ENCODE data around the gene PLEKHA5. TPM values are rescaled to one million over a fixed set of nuclear protein-coding genes. Genes with fewer than 3 reads are reported as not detected.

The PLEKHA5 gene
- total RNA-seq, 2 donors from 2014 or later, result 10.2 to 29.8 TPM

- Histone ChIP-seq H3K36me3 (replicated peaks in 1 of 2; ENCODE audit: insufficient read depth in 1 of 2, low read depth in 2 of 2) (no peaks in the 10 kb centered on the region), H3K9me3 (no peaks in the 10 kb centered on the region), H3K27ac (no peak overlapping the region), H3K27me3 (no peaks in the 10 kb centered on the region), H3K4me1 (no peaks in the 10 kb centered on the region), H3K4me3 (no peak overlapping the region)
- DNase-seq (no peak), ATAC-seq (no peak)
- intact Hi-C loops (cut with DNase I), result no loop called here
- whole genome bisulfite sequencing, 2 donors, result 97 to 98% methylated on average over 35 of the region's 35 CpGs
- TF ChIP-seq POLR2A (IDR thresholded peaks at IDR 0.05) (no peak), CTCF (IDR thresholded peaks at IDR 0.05) (no peak)
Observed at GRCh38 chr12:19306366-19306765, 176.8 kb downstream of the PLEKHA5 start.

- Histone ChIP-seq H3K9me3 (no peaks in the 10 kb centered on the region), H3K27ac (no peak overlapping the region), H3K4me1 (no peaks in the 10 kb centered on the region), H3K36me3 (replicated peaks in 1 of 2; ENCODE audit: insufficient read depth in 1 of 2, low read depth in 2 of 2) (no peaks in the 10 kb centered on the region), H3K27me3 (no peaks in the 10 kb centered on the region), H3K4me3 (no peak overlapping the region)
- TF ChIP-seq CTCF (IDR thresholded peaks at IDR 0.05), result no peak
- no peak for TF ChIP-seq POLR2A (IDR thresholded peaks at IDR 0.05)
- ATAC-seq, result no peak
- DNase-seq, result no peak
- intact Hi-C loops (cut with DNase I), result no loop called here
- WGBS, 2 donors, result 90 to 95% methylated on average over 6 of the region's 6 CpGs
Observed at GRCh38 chr12:19307451-19307850, 177.9 kb downstream of the PLEKHA5 start.

GRCh38 chr12:19311165-19311564 is 181.6 kb downstream of the PLEKHA5 start:
- no peaks in the 10 kb centered on the region for H3K36me3 ChIP-seq (replicated peaks in 1 of 2; ENCODE audit: insufficient read depth in 1 of 2, low read depth in 2 of 2)
- no peaks in the 10 kb centered on the region for H3K27me3 ChIP-seq
- no peaks in the 10 kb centered on the region for H3K4me1 ChIP-seq
- intact Hi-C loops (cut with DNase I), result no loop called here
- TF ChIP-seq CTCF (IDR thresholded peaks at IDR 0.05), result no peak
- TF ChIP-seq POLR2A (IDR thresholded peaks at IDR 0.05), result no peak
- 91 to 93% methylated on average over 3 of the region's 3 CpGs for WGBS, 2 donors
- no peak overlapping the region for H3K27ac ChIP-seq
- DNase-seq, result no peak
- H3K9me3 ChIP-seq, result no peaks in the 10 kb centered on the region
- no peak for ATAC-seq
- H3K4me3 ChIP-seq, result no peak overlapping the region

- DNase-seq, result no peak
- TF ChIP-seq CTCF (IDR thresholded peaks at IDR 0.05) (no peak), POLR2A (IDR thresholded peaks at IDR 0.05) (no peak)
Observed at GRCh38 chr12:19312637-19313036, 183.1 kb downstream of the PLEKHA5 start.

GRCh38 chr12:19316425-19316824 is 186.9 kb downstream of the PLEKHA5 start:
- intact Hi-C loops (cut with DNase I), result no loop called here
- Histone ChIP-seq H3K27me3 (no peaks in the 10 kb centered on the region), H3K4me1 (no peaks in the 10 kb centered on the region), H3K36me3 (replicated peaks in 1 of 2; ENCODE audit: insufficient read depth in 1 of 2, low read depth in 2 of 2) (no peaks in the 10 kb centered on the region), H3K27ac (no peak overlapping the region), H3K4me3 (no peak overlapping the region), H3K9me3 (no peaks in the 10 kb centered on the region)
- ATAC-seq (no peak), DNase-seq (no peak)
- TF ChIP-seq CTCF (IDR thresholded peaks at IDR 0.05), result no peak
- no peak for TF ChIP-seq POLR2A (IDR thresholded peaks at IDR 0.05)
- WGBS, 2 donors, result 64 to 74% methylated on average over 2 of the region's 2 CpGs

More at GRCh38 chr12:19312637-19313036, 183.1 kb downstream of the PLEKHA5 start:
- Histone ChIP-seq H3K4me3 (no peak overlapping the region), H3K27me3 (no peaks in the 10 kb centered on the region), H3K36me3 (replicated peaks in 1 of 2; ENCODE audit: insufficient read depth in 1 of 2, low read depth in 2 of 2) (no peaks in the 10 kb centered on the region), H3K4me1 (no peaks in the 10 kb centered on the region), H3K9me3 (no peaks in the 10 kb centered on the region), H3K27ac (no peak overlapping the region)
- intact Hi-C loops (cut with DNase I), result no loop called here
- ATAC-seq, result no peak
- 74 to 81% methylated on average over 2 of the region's 2 CpGs for WGBS, 2 donors

All from body of pancreas (tissue), 4 donors.